NCI-H1930 (cell line): ENCODE results near the gene FNDC3A.
"Not testable (repeated sequence)": the region's sequence is repeated elsewhere in the genome, so short reads cannot be mapped to it uniquely, and the experiment has no call there.

ENCODE experiments used
- DNase-seq, 2 experiments: peaks; one replicate each; lab custom pipeline; 2025; lab: John Stamatoyannopoulos, UW

The FNDC3A gene

GRCh38 chr13:49082653-49083536, 107.2 kb downstream of the FNDC3A start:
- no peak for DNase-seq

GRCh38 chr13:49084961-49085360, 109.2 kb downstream of the FNDC3A start:
- DNase-seq, result no peak

- DNase-seq, result no peak
These were observed 111.0 kb downstream of the FNDC3A start for GRCh38 chr13:49086722-49087121.

- DNase-seq, result no peak
These were observed 117.7 kb downstream of the FNDC3A start for GRCh38 chr13:49093376-49093775.

GRCh38 chr13:49097374-49097773, 121.7 kb downstream of the FNDC3A start:
- no peak for DNase-seq

GRCh38 chr13:49098198-49098597, 122.5 kb downstream of the FNDC3A start:
- DNase-seq, result no peak

GRCh38 chr13:49098771-49099512, 123.2 kb downstream of the FNDC3A start:
- no peak for DNase-seq

- no peak for DNase-seq
These were observed 123.8 kb downstream of the FNDC3A start for GRCh38 chr13:49099513-49099877.

- no peak for DNase-seq
These were observed 125.2 kb downstream of the FNDC3A start for GRCh38 chr13:49100637-49101570.

- DNase-seq, result no peak
These were observed 132.5 kb downstream of the FNDC3A start for GRCh38 chr13:49108196-49108595.

GRCh38 chr13:49110122-49110912, 134.6 kb downstream of the FNDC3A start:
- no peak for DNase-seq

- no peak for DNase-seq
These were observed 135.1 kb downstream of the FNDC3A start for GRCh38 chr13:49110913-49111170.

- no peak for DNase-seq
These were observed 137.2 kb downstream of the FNDC3A start for GRCh38 chr13:49112782-49113525.

- DNase-seq, result no peak
These were observed 138.0 kb downstream of the FNDC3A start for GRCh38 chr13:49113526-49114286.

GRCh38 chr13:49116873-49117272, 141.2 kb downstream of the FNDC3A start:
- DNase-seq, result no peak

GRCh38 chr13:49118455-49118854, 142.7 kb downstream of the FNDC3A start:
- DNase-seq, result not testable (repeated sequence)

- DNase-seq, result no peak
These were observed 149.1 kb downstream of the FNDC3A start for GRCh38 chr13:49124693-49125304.

- no peak for DNase-seq
These were observed 150.3 kb downstream of the FNDC3A start for GRCh38 chr13:49125964-49126524.

GRCh38 chr13:49132479-49133002, 156.8 kb downstream of the FNDC3A start:
- DNase-seq, result no peak
